SU-DHL-6 (cell line): Measurements from ENCODE around the gene DGUOK.

Experiments
- EZH2phosphoT487 ChIP-seq: fragments of 200-600 bp; sonication (generic), shearing (Covaris generic); conservative IDR thresholded peaks from 2 replicates; pipeline ENCODE4 v1.6.1; 2018; ENCODE audit warnings: mild to moderate bottlenecking, antibody characterized with exemption, low read length, moderate library complexity, mixed read lengths
- TF ChIP-seq, protein P1 (sequence below): fragments of 200-600 bp; sonication (generic); IDR thresholded peaks from one replicate; pipeline ENCODE4 v1.5.1; 2017; ENCODE audit warnings: antibody characterized with exemption, mild to moderate bottlenecking, low read length, moderate library complexity; ENCODE audit not compliant: insufficient read depth, poor library complexity, severe bottlenecking

DNA sequence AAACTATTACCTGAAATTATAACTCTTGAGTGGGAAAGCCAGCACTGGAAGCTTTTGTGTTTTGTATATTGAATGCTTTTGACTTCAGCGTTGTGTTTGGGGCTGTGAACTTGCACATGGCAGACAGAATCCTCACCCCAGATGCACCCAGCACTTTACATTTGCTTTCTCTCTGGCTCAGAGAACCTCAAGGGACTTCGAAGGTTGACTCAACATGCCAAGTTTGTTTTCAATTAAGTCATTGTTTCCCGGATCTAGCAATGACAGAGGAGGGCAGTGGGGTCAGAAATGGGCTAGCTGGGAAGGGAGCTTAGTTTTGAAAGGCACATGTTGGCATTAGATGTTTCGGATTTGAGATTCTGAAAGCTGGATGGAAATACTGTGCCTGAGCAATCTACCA lies 80.4 kb downstream of the DGUOK start:
- TF ChIP-seq, protein P1, sequence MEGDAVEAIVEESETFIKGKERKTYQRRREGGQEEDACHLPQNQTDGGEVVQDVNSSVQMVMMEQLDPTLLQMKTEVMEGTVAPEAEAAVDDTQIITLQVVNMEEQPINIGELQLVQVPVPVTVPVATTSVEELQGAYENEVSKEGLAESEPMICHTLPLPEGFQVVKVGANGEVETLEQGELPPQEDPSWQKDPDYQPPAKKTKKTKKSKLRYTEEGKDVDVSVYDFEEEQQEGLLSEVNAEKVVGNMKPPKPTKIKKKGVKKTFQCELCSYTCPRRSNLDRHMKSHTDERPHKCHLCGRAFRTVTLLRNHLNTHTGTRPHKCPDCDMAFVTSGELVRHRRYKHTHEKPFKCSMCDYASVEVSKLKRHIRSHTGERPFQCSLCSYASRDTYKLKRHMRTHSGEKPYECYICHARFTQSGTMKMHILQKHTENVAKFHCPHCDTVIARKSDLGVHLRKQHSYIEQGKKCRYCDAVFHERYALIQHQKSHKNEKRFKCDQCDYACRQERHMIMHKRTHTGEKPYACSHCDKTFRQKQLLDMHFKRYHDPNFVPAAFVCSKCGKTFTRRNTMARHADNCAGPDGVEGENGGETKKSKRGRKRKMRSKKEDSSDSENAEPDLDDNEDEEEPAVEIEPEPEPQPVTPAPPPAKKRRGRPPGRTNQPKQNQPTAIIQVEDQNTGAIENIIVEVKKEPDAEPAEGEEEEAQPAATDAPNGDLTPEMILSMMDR: no peak
- TF ChIP-seq EZH2phosphoT487: no peak
